Fibroblast of lung (primary cell): Measurements from ENCODE around the gene LHFPL5. TPM values are rescaled to one million over a fixed set of nuclear protein-coding genes. Genes with fewer than 3 reads are reported as not detected.

Experiments
- DNase-seq, 2 donors: peaks; one replicate each; pipeline versions ENCODE4 v3.0.0 to v3.0.0-alpha.2; 2010; ENCODE audit warnings: low read depth in 2 of 2
- H2AFZ ChIP-seq: 2 replicates; pipeline ENCODE4 v1.5.1; 2012; ENCODE audit warnings: low read length, control low read depth, inconsistent platforms
- H3K27ac ChIP-seq: 2 replicates; pipeline ENCODE4 v1.5.1; 2011; ENCODE audit warnings: low read length, control low read depth; ENCODE audit not compliant: insufficient read depth
- H3K27me3 ChIP-seq: 2 replicates; pipeline ENCODE4 v1.5.1; 2011; ENCODE audit warnings: mild to moderate bottlenecking, low read length; ENCODE audit not compliant: control insufficient read depth, insufficient read depth
- H3K36me3 ChIP-seq: 2 replicates; pipeline ENCODE4 v1.5.1; 2011; ENCODE audit warnings: low read length; ENCODE audit not compliant: control insufficient read depth, insufficient read depth
- H3K4me1 ChIP-seq: 2 replicates; pipeline ENCODE4 v1.5.1; 2011; ENCODE audit warnings: low read length; ENCODE audit not compliant: control insufficient read depth, insufficient read depth; ENCODE audit errors: extremely low read depth
- H3K4me2 ChIP-seq: 2 replicates; pipeline ENCODE4 v1.5.1; 2011; ENCODE audit warnings: low read length, control low read depth; ENCODE audit not compliant: insufficient read depth; ENCODE audit errors: extremely low read depth
- H3K4me3 ChIP-seq, 4 experiments: fragments of 200-600 bp in 1 of 4; sonication (generic) in 1 of 4; replicated peaks in 1 of 4; 2 replicates each; pipeline ENCODE4 v1.5.1; 2011 to 2016; ENCODE audit warnings: low read length in 4 of 4, low read depth in 3 of 4, mild to moderate bottlenecking in 3 of 4, control low read depth in 2 of 4, inconsistent platforms in 1 of 4, mixed read lengths in 1 of 4; ENCODE audit not compliant: insufficient read depth in 1 of 4; ENCODE audit errors: control extremely low read depth in 1 of 4
- H3K79me2 ChIP-seq: 2 replicates; pipeline ENCODE4 v1.5.1; 2012; ENCODE audit warnings: mild to moderate bottlenecking, low read length, inconsistent platforms; ENCODE audit not compliant: control insufficient read depth, insufficient read depth
- H3K9ac ChIP-seq: 2 replicates; pipeline ENCODE4 v1.5.1; 2011; ENCODE audit warnings: mild to moderate bottlenecking, low read length, control low read depth; ENCODE audit not compliant: insufficient read depth
- H3K9me3 ChIP-seq: 2 replicates; pipeline ENCODE4 v1.5.1; 2012; ENCODE audit warnings: low read depth, low read length; ENCODE audit not compliant: control insufficient read depth, insufficient read depth
- H4K20me1 ChIP-seq: 2 replicates; pipeline ENCODE4 v1.5.1; 2011; ENCODE audit warnings: low read length; ENCODE audit not compliant: control insufficient read depth, insufficient read depth; ENCODE audit errors: extremely low read depth
- CTCF ChIP-seq, 2 donors: IDR thresholded peaks in 1 of 2; conservative IDR thresholded peaks in 1 of 2; 1 replicate in 1 of 2; 2 replicates in 1 of 2; pipeline ENCODE4 v1.5.1; 2011 to 2012; ENCODE audit warnings: low read length in 2 of 2, control low read depth in 1 of 2, inconsistent platforms in 1 of 2, low read depth in 1 of 2, mild to moderate bottlenecking in 1 of 2
- EZH2 ChIP-seq: IDR thresholded peaks from 2 replicates; pipeline ENCODE4 v1.5.1; 2012; ENCODE audit warnings: low read length, control low read depth, mild to moderate bottlenecking; ENCODE audit errors: missing control alignments
- polyA plus RNA-seq, 2 donors: library from polyadenylated mRNA; depleted of rRNA in 1 of 2; stranded (reverse) in 1 of 2; unstranded in 1 of 2; fragments of >200 nt; gene quantifications; 2 replicates each; pipeline ENCODE4 v1.2.1, GENCODE V29; 2011 to 2012; ENCODE audit warnings: missing spikeins in 1 of 2
- total RNA-seq: library from RNA; depleted of rRNA; stranded (reverse); fragments of >200 nt; gene quantifications from 2 replicates; pipeline ENCODE4 v1.2.1, GENCODE V29; 2014

Gene LHFPL5
- total and polyA plus RNA-seq, 2 donors (not counting 1 experiment from before 2014, with no cell fraction given) = not detected

GRCh38 chr6:35817515-35817914, 12.4 kb downstream of the LHFPL5 start:
- H3K9me3 ChIP-seq = no peaks in the 10 kb centered on the region
- no peaks in the 10 kb centered on the region for H3K27me3 ChIP-seq
- H3K9ac ChIP-seq = no peak overlapping the region
- no peak overlapping the region for H3K4me3 ChIP-seq
- H3K36me3 ChIP-seq = no peaks in the 10 kb centered on the region
- no peak overlapping the region for H3K27ac ChIP-seq
- no peak overlapping the region for H3K4me2 ChIP-seq
- no peaks in the 10 kb centered on the region for H3K4me1 ChIP-seq
- no peaks in the 10 kb centered on the region for H4K20me1 ChIP-seq
- no peaks in the 10 kb centered on the region for H3K79me2 ChIP-seq
- no peak for DNase-seq
- H2AFZ ChIP-seq = no peak overlapping the region
- TF ChIP-seq CTCF (conservative IDR thresholded peaks at IDR 0.05 in 1 of 2, IDR thresholded peaks at IDR 0.05 in 1 of 2; ENCODE audit: low read depth in 1 of 2, low read length in 2 of 2) = no peak
- TF ChIP-seq EZH2 = no peak

GRCh38 chr6:35823601-35824000, 18.4 kb downstream of the LHFPL5 start:
- Histone ChIP-seq H2AFZ (no peak overlapping the region), H3K79me2 (no peaks in the 10 kb centered on the region), H3K36me3 (no peaks in the 10 kb centered on the region), H3K27ac (no peak overlapping the region), H3K9ac (no peak overlapping the region), H3K27me3 (no peaks in the 10 kb centered on the region), H3K4me1 (no peaks in the 10 kb centered on the region), H3K4me3 (no peak overlapping the region), H4K20me1 (no peaks in the 10 kb centered on the region), H3K9me3 (no peaks in the 10 kb centered on the region), H3K4me2 (no peak overlapping the region)
- no peak for DNase-seq
- TF ChIP-seq EZH2 = no peak
- TF ChIP-seq CTCF (conservative IDR thresholded peaks at IDR 0.05 in 1 of 2, IDR thresholded peaks at IDR 0.05 in 1 of 2; ENCODE audit: low read depth in 1 of 2, low read length in 2 of 2) = no peak

GRCh38 chr6:35824552-35825192, 19.5 kb downstream of the LHFPL5 start:
- no peaks in the 10 kb centered on the region for H3K9me3 ChIP-seq
- TF ChIP-seq EZH2 (no peak), CTCF (conservative IDR thresholded peaks at IDR 0.05 in 1 of 2, IDR thresholded peaks at IDR 0.05 in 1 of 2; ENCODE audit: low read depth in 1 of 2, low read length in 2 of 2) (no peak)
- H3K27me3 ChIP-seq = no peaks in the 10 kb centered on the region
- H4K20me1 ChIP-seq = no peaks in the 10 kb centered on the region
- DNase-seq = no peak
- no peaks in the 10 kb centered on the region for H3K4me1 ChIP-seq
- H3K4me3 ChIP-seq = no peak overlapping the region
- no peaks in the 10 kb centered on the region for H3K36me3 ChIP-seq
- H3K4me2 ChIP-seq = no peak overlapping the region
- no peak overlapping the region for H2AFZ ChIP-seq
- no peaks in the 10 kb centered on the region for H3K79me2 ChIP-seq
- H3K27ac ChIP-seq = no peak overlapping the region
- H3K9ac ChIP-seq = no peak overlapping the region
